ENCODE data around the gene RGS2. TPM values are rescaled to one million over a fixed set of nuclear protein-coding genes. Genes with fewer than 3 reads are reported as not detected.

Gene RGS2
- total RNA-seq, 1 donor from 2014 or later = 63.8 TPM

GRCh38 chr1:192802406-192802805 is 6.4 kb upstream of the RGS2 start:
- no peak for DNase-seq
- H3K36me3 ChIP-seq = no peaks in the 10 kb centered on the region
- no peaks in the 10 kb centered on the region for H3K9me3 ChIP-seq
- no peak for ATAC-seq
- H3K27me3 ChIP-seq (ENCODE audit: low read depth) = no peaks in the 10 kb centered on the region
- peaks cover 16% of the 10 kb centered on the region for H3K4me1 ChIP-seq
- H3K27ac ChIP-seq = no peak overlapping the region
- intact Hi-C loops (cut with DNase I) = no loop called here
- no peak for TF ChIP-seq CTCF (IDR thresholded peaks at IDR 0.05)
- H3K4me3 ChIP-seq = no peak overlapping the region

- no peak overlapping the region for H3K4me3 ChIP-seq
- H3K9me3 ChIP-seq = no peaks in the 10 kb centered on the region
- H3K4me1 ChIP-seq = peaks cover 26% of the 10 kb centered on the region
- H3K27ac ChIP-seq = no peak overlapping the region
- no peaks in the 10 kb centered on the region for H3K36me3 ChIP-seq
- intact Hi-C loops (cut with DNase I) = no loop called here
- DNase-seq (no peak), ATAC-seq (no peak)
- no peak for TF ChIP-seq CTCF (IDR thresholded peaks at IDR 0.05)
- H3K27me3 ChIP-seq (ENCODE audit: low read depth) = no peaks in the 10 kb centered on the region
Measured at GRCh38 chr1:192803501-192803900, 5.3 kb upstream of the RGS2 start.

GRCh38 chr1:192805832-192806323 is 3.0 kb upstream of the RGS2 start:
- TF ChIP-seq CTCF (IDR thresholded peaks at IDR 0.05) = peak; percentile 56
- Histone ChIP-seq H3K27ac (no peak overlapping the region), H3K9me3 (no peaks in the 10 kb centered on the region), H3K4me1 (peaks cover 41% of the 10 kb centered on the region), H3K36me3 (no peaks in the 10 kb centered on the region), H3K4me3 (no peak overlapping the region), H3K27me3 (ENCODE audit: low read depth) (no peaks in the 10 kb centered on the region)
- ATAC-seq (peak; percentile 27 to 40), DNase-seq (no peak)
- intact Hi-C loops (cut with DNase I) = loop anchor here (5.0 kb wide), 1 partner anchor 211 kb away; no protein-coding TSS in a partner anchor

- Histone ChIP-seq H3K36me3 (peaks cover 12% of the 10 kb centered on the region), H3K4me3 (peak overlapping the region; percentile 67), H3K27ac (peak overlapping the region; percentile 92), H3K9me3 (no peaks in the 10 kb centered on the region), H3K4me1 (peaks cover 44% of the 10 kb centered on the region), H3K27me3 (ENCODE audit: low read depth) (no peaks in the 10 kb centered on the region)
- ATAC-seq (peak in 1 of 2 donors; percentile 49), DNase-seq (no peak)
- TF ChIP-seq CTCF (IDR thresholded peaks at IDR 0.05) = peak; percentile 32
- intact Hi-C loops (cut with DNase I) = loop anchor here (5.0 kb wide), 1 partner anchor 210 kb away; no protein-coding TSS in a partner anchor
Measured at GRCh38 chr1:192807211-192808162, 1.4 kb upstream of the RGS2 start.

GRCh38 chr1:192808163-192808517 is 699 bp upstream of the RGS2 start:
- peaks cover 12% of the 10 kb centered on the region for H3K36me3 ChIP-seq
- H3K9me3 ChIP-seq = no peaks in the 10 kb centered on the region
- H3K4me3 ChIP-seq = peak overlapping the region; percentile 67
- no peaks in the 10 kb centered on the region for H3K27me3 ChIP-seq (ENCODE audit: low read depth)
- peak overlapping the region; percentile 92 for H3K27ac ChIP-seq
- peak in 1 of 2 donors; percentile 1 for ATAC-seq
- no peak for DNase-seq
- TF ChIP-seq CTCF (IDR thresholded peaks at IDR 0.05) = no peak
- peaks cover 44% of the 10 kb centered on the region for H3K4me1 ChIP-seq
- intact Hi-C loops (cut with DNase I) = loop anchor here (5.0 kb wide), 1 partner anchor 209 kb away; no protein-coding TSS in a partner anchor

Data from lower lobe of right lung (tissue), 2 donors.